HL-60 (cell line): ENCODE results near the gene PTPRF.

ENCODE experiments used
- DNase-seq, 2 experiments: peaks; one replicate each; pipeline ENCODE4 v3.0.0-alpha.2; 2010 to 2020; ENCODE audit warnings: low read depth in 1 of 2, low spot score in 1 of 2
- H3K27ac ChIP-seq: fragments of 250-450 bp; sonication (Bioruptor Pico); replicated peaks from 2 replicates; pipeline ENCODE4 v1.5.1; 2020; ENCODE audit warnings: mild to moderate bottlenecking, moderate library complexity
- H3K27me3 ChIP-seq: fragments of 250-450 bp; sonication (Bioruptor Pico); 2 replicates; pipeline ENCODE4 v1.5.1; 2021; ENCODE audit warnings: mild to moderate bottlenecking, moderate library complexity; ENCODE audit not compliant: insufficient read depth, poor library complexity, severe bottlenecking
- H3K4me3 ChIP-seq: replicated peaks from 2 replicates; pipeline ENCODE4 v1.5.1; 2011; ENCODE audit warnings: mild to moderate bottlenecking, control low read depth, low read length; ENCODE audit not compliant: insufficient read depth
- CTCF ChIP-seq: IDR thresholded peaks from one replicate; pipeline ENCODE4 v1.5.1; 2011; ENCODE audit warnings: low read length, control low read depth, inconsistent platforms; ENCODE audit not compliant: insufficient read depth
- GABPA ChIP-seq: IDR thresholded peaks from 2 replicates; pipeline ENCODE4 v1.6.1; 2012; ENCODE audit warnings: low read depth
- POLR2AphosphoS5 ChIP-seq: IDR thresholded peaks from 2 replicates; pipeline ENCODE4 v1.6.1; 2012; ENCODE audit warnings: low read depth
- SPI1 ChIP-seq: IDR thresholded peaks from 2 replicates; pipeline ENCODE4 v1.6.1; 2012; ENCODE audit warnings: low read depth, mild to moderate bottlenecking, borderline replicate concordance
- TF ChIP-seq, protein P1 (sequence below): IDR thresholded peaks from 2 replicates; pipeline ENCODE4 v1.6.1; 2012; ENCODE audit warnings: low read depth; ENCODE audit not compliant: insufficient replicate concordance

Gene PTPRF

GRCh38 chr1:43610339-43610738, 79.7 kb downstream of the PTPRF start:
- no peak for DNase-seq
- H3K4me3 ChIP-seq = no peak overlapping the region
- TF ChIP-seq CTCF (no peak), SPI1 (no peak), GABPA (no peak), POLR2AphosphoS5 (no peak)
- TF ChIP-seq, protein P1, sequence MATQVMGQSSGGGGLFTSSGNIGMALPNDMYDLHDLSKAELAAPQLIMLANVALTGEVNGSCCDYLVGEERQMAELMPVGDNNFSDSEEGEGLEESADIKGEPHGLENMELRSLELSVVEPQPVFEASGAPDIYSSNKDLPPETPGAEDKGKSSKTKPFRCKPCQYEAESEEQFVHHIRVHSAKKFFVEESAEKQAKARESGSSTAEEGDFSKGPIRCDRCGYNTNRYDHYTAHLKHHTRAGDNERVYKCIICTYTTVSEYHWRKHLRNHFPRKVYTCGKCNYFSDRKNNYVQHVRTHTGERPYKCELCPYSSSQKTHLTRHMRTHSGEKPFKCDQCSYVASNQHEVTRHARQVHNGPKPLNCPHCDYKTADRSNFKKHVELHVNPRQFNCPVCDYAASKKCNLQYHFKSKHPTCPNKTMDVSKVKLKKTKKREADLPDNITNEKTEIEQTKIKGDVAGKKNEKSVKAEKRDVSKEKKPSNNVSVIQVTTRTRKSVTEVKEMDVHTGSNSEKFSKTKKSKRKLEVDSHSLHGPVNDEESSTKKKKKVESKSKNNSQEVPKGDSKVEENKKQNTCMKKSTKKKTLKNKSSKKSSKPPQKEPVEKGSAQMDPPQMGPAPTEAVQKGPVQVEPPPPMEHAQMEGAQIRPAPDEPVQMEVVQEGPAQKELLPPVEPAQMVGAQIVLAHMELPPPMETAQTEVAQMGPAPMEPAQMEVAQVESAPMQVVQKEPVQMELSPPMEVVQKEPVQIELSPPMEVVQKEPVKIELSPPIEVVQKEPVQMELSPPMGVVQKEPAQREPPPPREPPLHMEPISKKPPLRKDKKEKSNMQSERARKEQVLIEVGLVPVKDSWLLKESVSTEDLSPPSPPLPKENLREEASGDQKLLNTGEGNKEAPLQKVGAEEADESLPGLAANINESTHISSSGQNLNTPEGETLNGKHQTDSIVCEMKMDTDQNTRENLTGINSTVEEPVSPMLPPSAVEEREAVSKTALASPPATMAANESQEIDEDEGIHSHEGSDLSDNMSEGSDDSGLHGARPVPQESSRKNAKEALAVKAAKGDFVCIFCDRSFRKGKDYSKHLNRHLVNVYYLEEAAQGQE = no peak
- no peak overlapping the region for H3K27ac ChIP-seq
- H3K27me3 ChIP-seq = no peaks in the 10 kb centered on the region

DNA sequence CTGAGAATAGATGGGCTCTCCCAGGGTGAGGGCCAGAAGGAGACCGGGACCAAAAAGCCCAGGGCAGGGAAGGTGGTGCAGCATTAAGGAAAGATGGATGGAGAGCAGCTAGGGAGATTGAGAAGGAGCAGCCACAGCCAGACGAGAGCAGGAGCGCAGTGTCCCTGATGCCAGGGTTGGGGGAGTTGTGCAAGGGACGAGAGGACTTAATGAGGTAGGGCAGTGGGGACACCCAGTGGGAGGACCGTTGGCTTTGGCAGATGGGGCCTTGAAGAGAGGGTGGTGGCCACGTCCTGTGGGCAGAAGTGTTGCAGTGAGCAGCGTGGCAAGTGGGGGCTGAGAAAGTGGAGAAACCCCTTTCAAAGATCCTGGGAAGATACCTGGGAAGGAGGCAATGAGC, 81.3 kb downstream of the PTPRF start:
- DNase-seq = no peak
- Histone ChIP-seq H3K4me3 (no peak overlapping the region), H3K27ac (no peak overlapping the region), H3K27me3 (no peaks in the 10 kb centered on the region)
- no peak for TF ChIP-seq CTCF
- TF ChIP-seq POLR2AphosphoS5 = no peak
- TF ChIP-seq, protein P1 = no peak
- TF ChIP-seq SPI1 = no peak
- TF ChIP-seq GABPA = no peak

DNA sequence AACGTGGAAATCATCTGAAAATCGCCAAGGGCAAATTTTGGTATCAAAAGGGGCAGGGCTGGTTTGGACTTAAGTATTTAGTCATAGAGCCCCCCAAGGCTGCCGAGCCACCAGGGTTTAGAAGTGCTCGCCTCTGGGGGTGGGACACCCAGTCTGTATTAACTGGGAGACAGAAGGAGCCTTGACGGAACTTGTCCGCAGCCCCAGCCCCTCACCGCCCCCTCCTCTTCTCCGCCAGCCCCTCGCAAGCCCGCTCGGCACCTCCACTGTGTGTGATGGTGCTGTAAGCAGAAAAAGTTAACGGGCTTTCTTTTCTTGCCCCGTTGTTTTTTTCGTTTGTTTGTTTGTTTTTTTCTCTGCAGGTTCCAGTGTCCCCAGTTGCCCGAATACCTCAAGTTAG, 81.7 kb downstream of the PTPRF start:
- TF ChIP-seq CTCF = no peak
- no peak for TF ChIP-seq POLR2AphosphoS5
- TF ChIP-seq, protein P1 = no peak
- no peak for TF ChIP-seq SPI1
- no peak for TF ChIP-seq GABPA
- Histone ChIP-seq H3K4me3 (no peak overlapping the region), H3K27me3 (no peaks in the 10 kb centered on the region), H3K27ac (no peak overlapping the region)
- DNase-seq = no peak
